ENCODE results near the gene MSMP. TPM values are rescaled to one million over a fixed set of nuclear protein-coding genes. Genes with fewer than 3 reads are reported as not detected.
A peak's percentile ranks its signal among the peaks of the same experiment; 100 is the strongest.

MSMP gene
- total RNA-seq, 4 donors from 2014 or later = not detected

GRCh38 chr9:35790385-35791296, 36.6 kb upstream of the MSMP start:
- Histone ChIP-seq H3K27ac (peak overlapping the region in 2 of 4 donors; percentile 70 to 76), H3K36me3 (no peaks in the 10 kb centered on the region), H3K9me3 (no peaks in the 10 kb centered on the region), H3K27me3 (no peaks in the 10 kb centered on the region), H3K4me3 (peak overlapping the region; percentile 20 to 55 (median 38)), H3K4me1 (peaks cover 0 to 27% (median 0%) of the 10 kb centered on the region in 4 donors)
- TF ChIP-seq CTCF (IDR thresholded peaks at IDR 0.05) (peak; percentile 78 to 94 (median 87)), POLR2A (IDR thresholded peaks at IDR 0.05) (no peak)
- peak; percentile 54 to 83 (median 60) for DNase-seq

GRCh38 chr9:35790025-35790384, 35.9 kb upstream of the MSMP start:
- Histone ChIP-seq H3K27me3 (no peaks in the 10 kb centered on the region), H3K9me3 (no peaks in the 10 kb centered on the region), H3K4me1 (peaks cover 0 to 22% (median 0%) of the 10 kb centered on the region in 4 donors), H3K4me3 (no peak overlapping the region), H3K36me3 (no peaks in the 10 kb centered on the region), H3K27ac (no peak overlapping the region)
- no peak for TF ChIP-seq POLR2A (IDR thresholded peaks at IDR 0.05)
- TF ChIP-seq CTCF (IDR thresholded peaks at IDR 0.05) = no peak
- no peak for DNase-seq

GRCh38 chr9:35789541-35789940, 35.5 kb upstream of the MSMP start:
- Histone ChIP-seq H3K27ac (no peak overlapping the region), H3K27me3 (no peaks in the 10 kb centered on the region), H3K9me3 (no peaks in the 10 kb centered on the region), H3K4me1 (peaks cover 0 to 20% (median 0%) of the 10 kb centered on the region in 4 donors), H3K36me3 (no peaks in the 10 kb centered on the region), H3K4me3 (no peak overlapping the region)
- TF ChIP-seq CTCF (IDR thresholded peaks at IDR 0.05) (no peak), POLR2A (IDR thresholded peaks at IDR 0.05) (no peak)
- no peak for DNase-seq

GRCh38 chr9:35783418-35783817, 29.3 kb upstream of the MSMP start:
- Histone ChIP-seq H3K4me3 (no peak overlapping the region), H3K27ac (no peak overlapping the region), H3K9me3 (no peaks in the 10 kb centered on the region), H3K27me3 (no peaks in the 10 kb centered on the region), H3K36me3 (no peaks in the 10 kb centered on the region), H3K4me1 (no peaks in the 10 kb centered on the region)
- DNase-seq = no peak
- no peak for TF ChIP-seq CTCF (IDR thresholded peaks at IDR 0.05)
- TF ChIP-seq POLR2A (IDR thresholded peaks at IDR 0.05) = no peak

GRCh38 chr9:35781066-35781465, 27.0 kb upstream of the MSMP start:
- no peak for DNase-seq
- TF ChIP-seq POLR2A (IDR thresholded peaks at IDR 0.05) = no peak
- TF ChIP-seq CTCF (IDR thresholded peaks at IDR 0.05) = no peak
- no peak overlapping the region for H3K4me3 ChIP-seq
- H3K9me3 ChIP-seq = no peaks in the 10 kb centered on the region
- H3K27me3 ChIP-seq = no peaks in the 10 kb centered on the region
- no peak overlapping the region for H3K27ac ChIP-seq
- H3K4me1 ChIP-seq = no peaks in the 10 kb centered on the region
- no peaks in the 10 kb centered on the region for H3K36me3 ChIP-seq

Measured in Peyer's patch (tissue), 4 donors.